AG04450 (cell line): ENCODE results near the gene IL12RB2. TPM values are rescaled to one million over a fixed set of nuclear protein-coding genes. Genes with fewer than 3 reads are reported as not detected.

Source experiments
- CTCF ChIA-PET: fragments of 300-600, 350-600 bp; formaldehyde crosslinking; extraction: SDS; loops from one replicate; lab custom pipeline; 2022; ENCODE audit warnings: antibody characterized with exemption, inconsistent platforms; lab: Charles Lee
- POLR2A ChIA-PET: fragments of 350-600 bp; formaldehyde crosslinking; extraction: SDS; loops from one replicate; lab custom pipeline; 2021; ENCODE audit warnings: antibody characterized with exemption, inconsistent platforms; lab: Yijun Ruan, JAX
- DNase-seq: peaks from one replicate; pipeline ENCODE4 v3.0.0-alpha.2; 2011; ENCODE audit warnings: low read depth, low spot score
- H3K27ac ChIP-seq: one replicate; pipeline ENCODE4 v1.5.1; 2012; ENCODE audit warnings: low read depth, low read length, control low read depth
- H3K27me3 ChIP-seq: one replicate; pipeline ENCODE4 v1.6.0; 2012; ENCODE audit warnings: low read length; ENCODE audit not compliant: control insufficient read depth, insufficient read depth
- H3K4me3 ChIP-seq: 2 replicates; pipeline ENCODE4 v1.5.1; 2011; ENCODE audit warnings: mild to moderate bottlenecking, low read depth, low read length, control low read depth
- H3K9me3 ChIP-seq: 2 replicates; pipeline ENCODE4 v1.5.1; 2012; ENCODE audit warnings: low read length; ENCODE audit not compliant: control insufficient read depth, insufficient read depth
- polyA plus RNA-seq: library from polyadenylated mRNA; depleted of rRNA; stranded (reverse); fragments of >200 nt; gene quantifications from 2 replicates; pipeline ENCODE4 v1.2.3, GENCODE V29; 2011
- TF ChIP-seq, protein P1 (sequence below): IDR thresholded peaks from 2 replicates; pipeline ENCODE4 v1.5.1; 2011; ENCODE audit warnings: low read depth, low read length, control low read depth, inconsistent platforms

The IL12RB2 gene
- polyA plus RNA-seq, 1 experiment, result not detected

GRCh38 chr1:67299296-67299695, 8.4 kb upstream of the IL12RB2 start:
- ChIA-PET POLR2A (no interaction called here), CTCF (interaction anchor here (1.1 to 1.4 kb wide), 2 partner anchors 201 kb away, joined by 3 read pairs; no protein-coding TSS in a partner anchor)
- H3K27ac ChIP-seq, result no peak overlapping the region
- no peak overlapping the region for H3K4me3 ChIP-seq
- H3K9me3 ChIP-seq, result no peaks in the 10 kb centered on the region
- TF ChIP-seq, protein P1, sequence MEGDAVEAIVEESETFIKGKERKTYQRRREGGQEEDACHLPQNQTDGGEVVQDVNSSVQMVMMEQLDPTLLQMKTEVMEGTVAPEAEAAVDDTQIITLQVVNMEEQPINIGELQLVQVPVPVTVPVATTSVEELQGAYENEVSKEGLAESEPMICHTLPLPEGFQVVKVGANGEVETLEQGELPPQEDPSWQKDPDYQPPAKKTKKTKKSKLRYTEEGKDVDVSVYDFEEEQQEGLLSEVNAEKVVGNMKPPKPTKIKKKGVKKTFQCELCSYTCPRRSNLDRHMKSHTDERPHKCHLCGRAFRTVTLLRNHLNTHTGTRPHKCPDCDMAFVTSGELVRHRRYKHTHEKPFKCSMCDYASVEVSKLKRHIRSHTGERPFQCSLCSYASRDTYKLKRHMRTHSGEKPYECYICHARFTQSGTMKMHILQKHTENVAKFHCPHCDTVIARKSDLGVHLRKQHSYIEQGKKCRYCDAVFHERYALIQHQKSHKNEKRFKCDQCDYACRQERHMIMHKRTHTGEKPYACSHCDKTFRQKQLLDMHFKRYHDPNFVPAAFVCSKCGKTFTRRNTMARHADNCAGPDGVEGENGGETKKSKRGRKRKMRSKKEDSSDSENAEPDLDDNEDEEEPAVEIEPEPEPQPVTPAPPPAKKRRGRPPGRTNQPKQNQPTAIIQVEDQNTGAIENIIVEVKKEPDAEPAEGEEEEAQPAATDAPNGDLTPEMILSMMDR, result no peak
- H3K27me3 ChIP-seq, result peaks cover 9% of the 10 kb centered on the region
- DNase-seq, result no peak

GRCh38 chr1:67300561-67300960, 7.1 kb upstream of the IL12RB2 start:
- peaks cover 3% of the 10 kb centered on the region for H3K27me3 ChIP-seq
- no peak for DNase-seq
- H3K27ac ChIP-seq, result no peak overlapping the region
- TF ChIP-seq, protein P1, result no peak
- POLR2A ChIA-PET, result no interaction called here
- H3K4me3 ChIP-seq, result no peak overlapping the region
- H3K9me3 ChIP-seq, result no peaks in the 10 kb centered on the region
- CTCF ChIA-PET, result interaction anchor here (0.5 to 1.1 kb wide), 2 partner anchors 193 to 200 kb away, joined by 3 read pairs; no protein-coding TSS in a partner anchor

- POLR2A ChIA-PET, result no interaction called here
Measured at GRCh38 chr1:67304023-67304422, 3.6 kb upstream of the IL12RB2 start.

DNA sequence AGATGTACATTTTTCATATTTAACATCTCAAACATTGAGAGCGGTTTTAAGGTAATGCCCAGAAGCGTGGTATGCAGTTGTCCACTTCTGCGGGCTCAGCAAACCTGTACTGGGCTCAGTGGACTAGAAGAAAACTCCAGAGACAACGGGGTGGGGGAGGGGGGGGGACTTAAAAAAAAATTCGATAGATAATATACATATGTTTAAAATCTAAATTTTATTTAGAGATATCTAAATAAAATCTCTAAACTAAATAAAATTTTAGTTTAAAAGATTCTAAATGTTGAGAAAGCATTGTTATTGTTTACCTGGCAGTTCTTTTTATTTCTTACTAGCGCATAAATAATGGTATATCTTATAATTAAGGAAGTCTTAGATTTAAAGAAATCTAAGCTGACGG, 1.1 kb upstream of the IL12RB2 start:
- peaks cover 29% of the 10 kb centered on the region for H3K27me3 ChIP-seq
- H3K9me3 ChIP-seq, result no peaks in the 10 kb centered on the region
- no peak overlapping the region for H3K27ac ChIP-seq
- ChIA-PET CTCF (no interaction called here), POLR2A (no interaction called here)
- TF ChIP-seq, protein P1, result no peak
- DNase-seq, result no peak
- H3K4me3 ChIP-seq, result no peak overlapping the region

More at GRCh38 chr1:67304023-67304422, 3.6 kb upstream of the IL12RB2 start:
- no peak overlapping the region for H3K27ac ChIP-seq
- CTCF ChIA-PET, result no interaction called here
- no peaks in the 10 kb centered on the region for H3K9me3 ChIP-seq
- DNase-seq, result no peak
- TF ChIP-seq, protein P1, result no peak
- peaks cover 23% of the 10 kb centered on the region for H3K27me3 ChIP-seq
- H3K4me3 ChIP-seq, result no peak overlapping the region

DNA sequence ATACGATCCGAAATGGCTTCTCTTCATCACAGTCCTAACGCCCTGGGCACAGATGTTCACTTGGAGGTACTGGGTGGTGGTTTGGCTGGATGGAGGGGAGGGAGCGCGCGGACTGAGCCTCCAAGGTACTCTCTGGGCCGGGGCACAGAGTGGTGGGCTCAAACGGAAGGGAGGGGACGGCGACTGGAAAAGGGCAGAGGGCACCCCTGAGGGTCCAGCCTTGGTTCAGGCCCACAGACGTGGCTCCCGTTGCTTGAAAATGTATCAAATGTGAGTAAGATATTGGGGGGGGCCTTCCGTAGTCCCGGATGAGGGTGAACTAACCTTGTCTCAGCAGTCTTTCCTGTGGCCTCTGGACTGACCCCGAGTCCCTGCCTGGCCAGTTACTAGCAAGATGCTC, 463 bp downstream of the IL12RB2 start:
- TF ChIP-seq, protein P1, result no peak
- Histone ChIP-seq H3K27ac (no peak overlapping the region), H3K27me3 (peaks cover 29% of the 10 kb centered on the region), H3K4me3 (no peak overlapping the region), H3K9me3 (no peaks in the 10 kb centered on the region)
- POLR2A ChIA-PET, result no interaction called here
- CTCF ChIA-PET, result no interaction called here
- no peak for DNase-seq
